Suprapubic skin (tissue), 3 donors: ENCODE measurements around the gene ARL5B.

ENCODE experiments used
- EP300 ChIP-seq: sonication (generic); formaldehyde crosslinking; IDR thresholded peaks from one replicate; pipeline ENCODE4 v1.6.1; 2017; ENCODE audit warnings: antibody characterized with exemption
- POLR2A ChIP-seq, 2 donors: fragments of 450-650 bp; IDR thresholded peaks; one replicate each; pipeline ENCODE4 v1.6.1; 2017; ENCODE audit warnings: antibody characterized with exemption in 2 of 2, mild to moderate bottlenecking in 2 of 2, moderate library complexity in 2 of 2
- TF ChIP-seq, protein P1 (sequence below), 2 donors: fragments of 200-600 bp in 1 of 2; fragments of 450-650 bp in 1 of 2; sonication (generic) in 1 of 2; IDR thresholded peaks; one replicate each; pipeline ENCODE4 v1.5.1; 2016 to 2019; ENCODE audit warnings: antibody characterized with exemption in 2 of 2, mild to moderate bottlenecking in 1 of 2, moderate library complexity in 1 of 2

DNA sequence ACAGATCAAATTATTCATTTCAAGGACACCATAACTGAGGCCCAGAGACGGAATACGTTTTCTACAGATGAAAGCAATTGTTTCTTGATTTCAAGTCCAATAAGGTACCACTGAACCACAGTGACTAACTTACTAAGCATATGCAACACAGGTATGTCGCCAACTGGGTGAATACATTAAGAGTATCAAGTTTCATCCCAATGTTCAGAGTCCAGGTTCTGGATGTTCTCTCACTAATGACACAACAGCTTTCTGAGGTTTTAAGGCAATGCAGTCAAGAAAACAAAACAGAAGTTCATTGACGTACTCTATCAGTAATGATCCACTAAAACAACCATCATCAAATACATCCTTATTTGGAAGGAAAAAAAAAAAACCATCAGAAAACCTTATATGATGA is 43.6 kb upstream of the ARL5B start:
- TF ChIP-seq, protein P1, sequence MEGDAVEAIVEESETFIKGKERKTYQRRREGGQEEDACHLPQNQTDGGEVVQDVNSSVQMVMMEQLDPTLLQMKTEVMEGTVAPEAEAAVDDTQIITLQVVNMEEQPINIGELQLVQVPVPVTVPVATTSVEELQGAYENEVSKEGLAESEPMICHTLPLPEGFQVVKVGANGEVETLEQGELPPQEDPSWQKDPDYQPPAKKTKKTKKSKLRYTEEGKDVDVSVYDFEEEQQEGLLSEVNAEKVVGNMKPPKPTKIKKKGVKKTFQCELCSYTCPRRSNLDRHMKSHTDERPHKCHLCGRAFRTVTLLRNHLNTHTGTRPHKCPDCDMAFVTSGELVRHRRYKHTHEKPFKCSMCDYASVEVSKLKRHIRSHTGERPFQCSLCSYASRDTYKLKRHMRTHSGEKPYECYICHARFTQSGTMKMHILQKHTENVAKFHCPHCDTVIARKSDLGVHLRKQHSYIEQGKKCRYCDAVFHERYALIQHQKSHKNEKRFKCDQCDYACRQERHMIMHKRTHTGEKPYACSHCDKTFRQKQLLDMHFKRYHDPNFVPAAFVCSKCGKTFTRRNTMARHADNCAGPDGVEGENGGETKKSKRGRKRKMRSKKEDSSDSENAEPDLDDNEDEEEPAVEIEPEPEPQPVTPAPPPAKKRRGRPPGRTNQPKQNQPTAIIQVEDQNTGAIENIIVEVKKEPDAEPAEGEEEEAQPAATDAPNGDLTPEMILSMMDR (IDR thresholded peaks at IDR 0.05): no peak
- TF ChIP-seq EP300: no peak
- no peak for TF ChIP-seq POLR2A (IDR thresholded peaks at IDR 0.05)
